HEK293 (cell line): ENCODE results near the gene PHLPP2.
"Not testable (repeated sequence)": the region's sequence is repeated elsewhere in the genome, so short reads cannot be mapped to it uniquely, and the experiment has no call there.

Source experiments
- CTCF ChIA-PET: fragments of 350-600 bp; formaldehyde crosslinking; extraction: SDS; loops from one replicate; lab custom pipeline; 2021; ENCODE audit warnings: antibody characterized with exemption; lab: Yijun Ruan, JAX
- POLR2A ChIA-PET: fragments of 300-600 bp; formaldehyde crosslinking; extraction: SDS; loops from one replicate; lab custom pipeline; 2020; ENCODE audit warnings: antibody characterized with exemption, inconsistent platforms; lab: Yijun Ruan, JAX
- H3K27ac ChIP-seq: fragments of 200-500 bp; sonication (Bioruptor generic); 2 replicates; pipeline ENCODE4 v1.5.1; 2014; ENCODE audit warnings: low read depth, low read length, control low read depth, inconsistent platforms; ENCODE audit errors: extremely low read depth
- H3K36me3 ChIP-seq, 2 experiments: fragments of 200-500 bp in 1 of 2; sonication (Bioruptor generic) in 1 of 2; 1 replicate in 1 of 2; 2 replicates in 1 of 2; pipeline ENCODE4 v1.5.1; 2014 to 2017; ENCODE audit warnings: inconsistent platforms in 2 of 2, low read length in 2 of 2; ENCODE audit not compliant: control insufficient read depth in 2 of 2, insufficient read depth in 1 of 2
- H3K4me1 ChIP-seq: fragments of 200-500 bp; sonication (Bioruptor generic); 2 replicates; pipeline ENCODE4 v1.5.1; 2014; ENCODE audit warnings: mild to moderate bottlenecking, low read length, inconsistent platforms; ENCODE audit not compliant: control insufficient read depth, insufficient read depth
- H3K4me3 ChIP-seq: 2 replicates; pipeline ENCODE4 v1.5.1; 2011; ENCODE audit warnings: low read depth, mild to moderate bottlenecking, control low read depth, low read length, moderate library complexity
- H3K9me3 ChIP-seq: fragments of 200-500 bp; sonication (Bioruptor generic); 2 replicates; pipeline ENCODE4 v1.5.1; 2014; ENCODE audit warnings: low read depth, low read length, inconsistent platforms; ENCODE audit not compliant: control insufficient read depth, insufficient read depth
- ELK4 ChIP-seq: IDR thresholded peaks from 2 replicates; pipeline ENCODE4 v1.6.1; 2011; ENCODE audit warnings: mild to moderate bottlenecking, low read depth, low read length, borderline replicate concordance
- GFI1B ChIP-seq: fragments of 450-650 bp; formaldehyde crosslinking; IDR thresholded peaks from 2 replicates; pipeline ENCODE4 v1.5.1; 2016; ENCODE audit warnings: missing biosample characterization, missing genetic modification characterization
- GLI4 ChIP-seq: fragments of 450-650 bp; formaldehyde crosslinking; IDR thresholded peaks from 2 replicates; pipeline ENCODE4 v1.5.1; 2016; ENCODE audit warnings: missing biosample characterization, missing genetic modification characterization
- GLIS2 ChIP-seq: fragments of 450-650 bp; formaldehyde crosslinking; IDR thresholded peaks from 2 replicates; pipeline ENCODE4 v1.5.1; 2016; ENCODE audit warnings: missing biosample characterization, missing genetic modification characterization
- MEIS1 ChIP-seq: sonication (generic); formaldehyde crosslinking; IDR thresholded peaks from 2 replicates; pipeline ENCODE4 v1.8.1; 2022; ENCODE audit warnings: missing genetic modification reagents, mild to moderate bottlenecking, borderline replicate concordance
- OVOL3 ChIP-seq: fragments of 450-650 bp; formaldehyde crosslinking; IDR thresholded peaks from 2 replicates; pipeline ENCODE4 v1.5.1; 2016; ENCODE audit warnings: missing biosample characterization, missing genetic modification characterization
- YY1 ChIP-seq: fragments of 450-650 bp; formaldehyde crosslinking; IDR thresholded peaks from 2 replicates; pipeline ENCODE4 v1.5.1; 2018; ENCODE audit warnings: missing biosample characterization, missing genetic modification characterization
- ZBTB7A ChIP-seq: fragments of 450-650 bp; formaldehyde crosslinking; IDR thresholded peaks from 2 replicates; pipeline ENCODE4 v1.5.1; 2016; ENCODE audit warnings: low read depth, missing biosample characterization, missing genetic modification characterization
- ZFP41 ChIP-seq: fragments of 450-650 bp; formaldehyde crosslinking; IDR thresholded peaks from 2 replicates; pipeline ENCODE4 v1.5.1; 2016; ENCODE audit warnings: missing biosample characterization, missing genetic modification characterization, borderline replicate concordance
- ZIC2 ChIP-seq: fragments of 450-650 bp; formaldehyde crosslinking; IDR thresholded peaks from 2 replicates; pipeline ENCODE4 v1.5.1; 2016; ENCODE audit warnings: missing biosample characterization, missing genetic modification characterization
- ZNF146 ChIP-seq: fragments of 450-650 bp; formaldehyde crosslinking; IDR thresholded peaks from 2 replicates; pipeline ENCODE4 v1.5.1; 2016; ENCODE audit warnings: missing biosample characterization, missing genetic modification characterization
- ZNF155 ChIP-seq: fragments of 450-650 bp; formaldehyde crosslinking; IDR thresholded peaks from 2 replicates; pipeline ENCODE4 v1.5.1; 2016; ENCODE audit warnings: missing biosample characterization, missing genetic modification characterization
- ZNF169 ChIP-seq: fragments of 450-650 bp; formaldehyde crosslinking; IDR thresholded peaks from 2 replicates; pipeline ENCODE4 v1.5.1; 2016; ENCODE audit warnings: missing biosample characterization, missing genetic modification characterization
- ZNF175 ChIP-seq: fragments of 450-650 bp; formaldehyde crosslinking; IDR thresholded peaks from 2 replicates; pipeline ENCODE4 v1.5.1; 2016; ENCODE audit warnings: missing biosample characterization, missing genetic modification characterization
- ZNF585B ChIP-seq: fragments of 450-650 bp; formaldehyde crosslinking; IDR thresholded peaks from 2 replicates; pipeline ENCODE4 v1.5.1; 2016; ENCODE audit warnings: missing biosample characterization, missing genetic modification characterization
- ZNF600 ChIP-seq: fragments of 450-650 bp; formaldehyde crosslinking; IDR thresholded peaks from 2 replicates; pipeline ENCODE4 v1.5.1; 2016; ENCODE audit warnings: missing biosample characterization, missing genetic modification characterization
- ZNF610 ChIP-seq: fragments of 450-650 bp; formaldehyde crosslinking; IDR thresholded peaks from 2 replicates; pipeline ENCODE4 v1.5.1; 2016; ENCODE audit warnings: missing biosample characterization, missing genetic modification characterization, borderline replicate concordance
- ZNF621 ChIP-seq: fragments of 450-650 bp; formaldehyde crosslinking; IDR thresholded peaks from 2 replicates; pipeline ENCODE4 v1.5.1; 2017; ENCODE audit warnings: missing biosample characterization, missing genetic modification characterization
- ZNF639 ChIP-seq: fragments of 450-650 bp; formaldehyde crosslinking; IDR thresholded peaks from 2 replicates; pipeline ENCODE4 v1.5.1; 2016; ENCODE audit warnings: missing biosample characterization, missing genetic modification characterization
- ZNF747 ChIP-seq: fragments of 450-650 bp; formaldehyde crosslinking; IDR thresholded peaks from 2 replicates; pipeline ENCODE4 v1.5.1; 2016; ENCODE audit warnings: missing biosample characterization, missing genetic modification characterization
- ZNF777 ChIP-seq: fragments of 450-650 bp; formaldehyde crosslinking; IDR thresholded peaks from 2 replicates; pipeline ENCODE4 v1.5.1; 2017; ENCODE audit warnings: missing biosample characterization, missing genetic modification characterization, borderline replicate concordance
- ZNF792 ChIP-seq: fragments of 450-650 bp; formaldehyde crosslinking; IDR thresholded peaks from 2 replicates; pipeline ENCODE4 v1.5.1; 2016; ENCODE audit warnings: missing biosample characterization, missing genetic modification characterization
- ZSCAN16 ChIP-seq: fragments of 450-650 bp; formaldehyde crosslinking; IDR thresholded peaks from 2 replicates; pipeline ENCODE4 v1.5.1; 2016; ENCODE audit warnings: missing biosample characterization, missing genetic modification characterization

The PHLPP2 gene

GRCh38 chr16:71622088-71622487 lies 102.4 kb downstream of the PHLPP2 start:
- no peak overlapping the region for H3K27ac ChIP-seq
- H3K4me3 ChIP-seq, result no peak overlapping the region
- POLR2A ChIA-PET, result no interaction called here
- no peaks in the 10 kb centered on the region for H3K4me1 ChIP-seq
- no peaks in the 10 kb centered on the region for H3K36me3 ChIP-seq
- CTCF ChIA-PET, result interaction anchor here (0.6 to 5.5 kb wide), 4 partner anchors 11 to 1546 kb away, joined by 3 to 26 read pairs (median 4); no protein-coding TSS in a partner anchor
- H3K9me3 ChIP-seq, result no peaks in the 10 kb centered on the region
- no peak for TF ChIP-seq ZNF600
- TF ChIP-seq ZIC2 (tag by site-specific recombination), result no peak
- TF ChIP-seq GLI4 (tag by site-specific recombination), result no peak
- no peak for TF ChIP-seq ZNF585B
- TF ChIP-seq ZNF639, result no peak
- TF ChIP-seq GFI1B (tag by site-specific recombination), result no peak
- TF ChIP-seq OVOL3 (tag by site-specific recombination), result no peak
- no peak for TF ChIP-seq ZNF146
- TF ChIP-seq GLIS2 (tag by site-specific recombination), result no peak
- TF ChIP-seq ZNF621, result no peak
- no peak for TF ChIP-seq YY1
- no peak for TF ChIP-seq ZNF175 (tag by site-specific recombination)
- TF ChIP-seq ZBTB7A, result no peak
- no peak for TF ChIP-seq ZNF777 (tag by site-specific recombination)
- no peak for TF ChIP-seq MEIS1 (CRISPR knock-in tag)
- TF ChIP-seq ZNF747 (tag by site-specific recombination), result no peak
- TF ChIP-seq ELK4, result no peak
- no peak for TF ChIP-seq ZSCAN16 (tag by site-specific recombination)
- no peak for TF ChIP-seq ZNF792 (tag by site-specific recombination)

- Histone ChIP-seq H3K36me3 (no peaks in the 10 kb centered on the region), H3K27ac (no peak overlapping the region), H3K4me3 (no peak overlapping the region), H3K4me1 (no peaks in the 10 kb centered on the region), H3K9me3 (no peaks in the 10 kb centered on the region)
- no peak for TF ChIP-seq ZNF610 (tag by site-specific recombination)
- no peak for TF ChIP-seq ZFP41 (tag by site-specific recombination)
- no peak for TF ChIP-seq ZNF169
- no peak for TF ChIP-seq ZNF155
- TF ChIP-seq ZNF621, result no peak
- CTCF ChIA-PET, result interaction anchor here (1.4 kb wide), 1 partner anchor 80 kb away, joined by 4 read pairs; no protein-coding TSS in a partner anchor
- POLR2A ChIA-PET, result no interaction called here
These were observed 106.1 kb downstream of the PHLPP2 start for GRCh38 chr16:71618429-71618828.

GRCh38 chr16:71614956-71615355 lies 109.5 kb downstream of the PHLPP2 start:
- POLR2A ChIA-PET, H3K4me1 ChIP-seq, H3K9me3 ChIP-seq, H3K27ac ChIP-seq, H3K4me3 ChIP-seq, H3K36me3 ChIP-seq: not testable (repeated sequence)
- CTCF ChIA-PET, result interaction anchor here (0.7 to 1.4 kb wide), 2 partner anchors 117 to 202 kb away, joined by 3 to 6 read pairs; no protein-coding TSS in a partner anchor
